ENCODE measurements around the gene CYP19A1.

The CYP19A1 gene

DNA sequence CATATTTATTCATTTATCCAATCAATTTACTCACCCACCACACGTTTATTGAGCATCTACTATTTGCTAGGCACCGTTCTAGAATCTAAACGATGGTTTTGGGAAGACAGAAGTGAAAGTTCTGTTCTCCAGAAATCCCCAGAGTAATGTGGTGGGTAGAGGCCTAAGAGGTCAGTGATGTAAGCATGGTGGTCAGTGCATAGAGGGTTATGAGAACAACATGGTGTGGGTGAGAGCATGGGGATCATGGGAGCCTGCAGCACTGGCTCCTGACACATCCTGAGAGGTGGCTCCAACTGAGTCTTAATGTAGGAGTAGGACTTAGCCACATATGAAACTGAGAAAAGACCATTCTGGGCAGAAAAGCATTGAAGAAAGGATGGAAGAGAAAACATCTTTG is 158.4 kb downstream of the CYP19A1 start:
- peak; percentile 76 to 95 for DNase-seq

DNA sequence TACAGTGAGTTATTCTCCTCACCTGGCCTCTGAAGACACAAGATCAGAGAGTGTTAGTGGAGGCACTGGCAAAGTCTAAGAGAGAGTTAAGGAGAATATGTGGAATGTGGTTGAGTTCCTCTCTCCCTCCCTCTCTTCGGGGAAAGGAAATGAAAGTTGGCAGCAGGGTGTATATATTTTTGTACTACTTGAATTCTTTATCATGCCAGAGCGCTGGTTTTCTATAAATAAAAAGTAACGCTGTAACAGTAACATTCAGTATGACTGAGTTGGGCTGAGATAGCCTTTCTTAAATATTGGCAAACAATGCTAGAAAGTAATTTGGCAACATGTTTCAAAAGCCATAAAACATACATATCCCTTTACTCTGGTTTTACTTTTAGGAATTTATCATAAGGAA is 166.2 kb downstream of the CYP19A1 start:
- DNase-seq: no peak

DNA sequence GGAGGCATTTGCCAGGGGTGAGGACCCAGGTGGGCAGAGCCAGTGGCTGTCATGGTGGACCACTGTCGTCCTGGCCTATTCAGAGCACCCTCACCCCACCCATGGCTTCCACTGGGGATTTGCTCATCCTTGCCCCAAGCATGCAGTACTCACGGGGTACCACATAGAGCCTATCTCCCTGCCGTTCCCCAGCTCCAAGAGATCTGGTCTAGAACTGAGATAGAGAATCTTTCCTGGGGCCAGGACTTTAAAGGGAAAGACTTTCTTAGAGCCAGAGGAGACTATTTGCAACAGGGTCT is 166.8 kb downstream of the CYP19A1 start:
- no peak for DNase-seq

DNA sequence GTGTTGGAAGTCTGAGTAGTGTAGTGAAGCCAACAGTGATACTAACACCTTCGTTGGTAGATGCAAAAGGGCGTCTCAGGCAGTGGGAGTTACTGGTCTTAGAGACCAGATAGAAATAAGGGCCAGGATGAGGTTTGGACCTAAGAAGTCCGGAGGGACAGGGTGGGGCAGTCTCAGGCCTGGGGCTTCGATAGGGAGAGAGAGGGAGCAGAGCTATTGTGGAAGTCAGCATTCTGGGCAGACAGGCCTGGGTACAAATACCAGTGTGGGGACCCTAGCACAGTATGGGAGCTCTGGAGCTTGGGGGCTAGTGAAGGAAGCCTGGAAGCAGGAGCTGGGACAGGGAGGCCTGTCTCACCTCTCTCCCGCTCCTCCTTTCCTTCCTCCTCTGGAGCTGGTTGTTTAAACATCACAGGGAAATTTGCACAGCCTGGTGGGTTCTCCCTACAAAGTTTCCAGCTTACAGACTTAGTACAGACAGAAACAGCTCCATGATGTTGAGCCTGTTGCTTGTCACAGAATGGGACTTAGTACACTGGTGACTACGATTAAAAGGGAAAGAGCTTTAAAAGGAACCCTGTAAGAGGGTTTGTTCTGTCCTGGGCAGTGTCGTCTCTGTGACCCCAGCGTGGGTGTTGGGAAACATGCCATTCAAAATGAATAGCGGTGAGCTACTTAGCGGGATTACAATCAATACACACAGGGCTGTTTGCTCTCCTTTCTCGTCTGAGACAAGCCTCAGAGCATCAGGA is 167.3 kb downstream of the CYP19A1 start:
- no peak for DNase-seq

DNA sequence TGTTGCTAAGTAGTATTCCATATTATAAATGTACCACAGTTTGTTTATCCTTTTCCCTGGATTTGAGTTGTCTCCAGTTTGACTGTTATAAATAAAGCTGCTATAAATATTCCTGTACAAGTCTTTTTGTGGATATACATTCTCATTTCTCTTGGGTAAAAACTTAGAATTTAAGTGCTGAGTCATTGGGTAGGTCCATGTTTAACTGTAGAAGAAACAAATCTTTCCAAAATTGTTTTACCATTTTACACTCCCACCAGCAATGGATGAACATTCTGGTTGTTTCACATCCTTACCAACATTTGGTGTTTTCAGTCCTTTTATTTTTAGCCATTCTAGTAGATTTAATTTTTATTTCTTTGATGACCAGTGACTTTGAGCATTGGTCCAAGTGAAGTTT is 169.7 kb downstream of the CYP19A1 start:
- no peak for DNase-seq

DNA sequence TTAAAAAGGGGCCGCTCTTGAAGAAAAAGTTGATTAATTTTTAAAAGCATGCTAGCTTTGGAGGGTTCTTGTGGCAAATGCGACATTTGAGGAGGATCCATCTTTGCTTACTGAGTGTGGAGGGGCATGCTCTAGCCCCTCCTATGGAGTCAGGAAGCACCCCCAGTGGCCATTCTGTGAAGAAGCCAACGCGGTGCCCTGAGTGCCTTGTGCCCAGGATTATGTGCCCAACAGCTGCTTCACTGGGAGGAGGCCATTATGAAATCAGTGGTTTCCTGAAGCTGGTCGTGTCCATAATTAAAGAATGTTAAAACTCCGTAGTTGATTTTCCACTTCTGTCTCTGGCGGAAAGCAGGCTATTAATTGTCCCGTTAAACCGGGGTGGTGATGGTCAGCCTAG is 174.6 kb downstream of the CYP19A1 start:
- peak in 1 of 2 donors; percentile 27 for DNase-seq

DNA sequence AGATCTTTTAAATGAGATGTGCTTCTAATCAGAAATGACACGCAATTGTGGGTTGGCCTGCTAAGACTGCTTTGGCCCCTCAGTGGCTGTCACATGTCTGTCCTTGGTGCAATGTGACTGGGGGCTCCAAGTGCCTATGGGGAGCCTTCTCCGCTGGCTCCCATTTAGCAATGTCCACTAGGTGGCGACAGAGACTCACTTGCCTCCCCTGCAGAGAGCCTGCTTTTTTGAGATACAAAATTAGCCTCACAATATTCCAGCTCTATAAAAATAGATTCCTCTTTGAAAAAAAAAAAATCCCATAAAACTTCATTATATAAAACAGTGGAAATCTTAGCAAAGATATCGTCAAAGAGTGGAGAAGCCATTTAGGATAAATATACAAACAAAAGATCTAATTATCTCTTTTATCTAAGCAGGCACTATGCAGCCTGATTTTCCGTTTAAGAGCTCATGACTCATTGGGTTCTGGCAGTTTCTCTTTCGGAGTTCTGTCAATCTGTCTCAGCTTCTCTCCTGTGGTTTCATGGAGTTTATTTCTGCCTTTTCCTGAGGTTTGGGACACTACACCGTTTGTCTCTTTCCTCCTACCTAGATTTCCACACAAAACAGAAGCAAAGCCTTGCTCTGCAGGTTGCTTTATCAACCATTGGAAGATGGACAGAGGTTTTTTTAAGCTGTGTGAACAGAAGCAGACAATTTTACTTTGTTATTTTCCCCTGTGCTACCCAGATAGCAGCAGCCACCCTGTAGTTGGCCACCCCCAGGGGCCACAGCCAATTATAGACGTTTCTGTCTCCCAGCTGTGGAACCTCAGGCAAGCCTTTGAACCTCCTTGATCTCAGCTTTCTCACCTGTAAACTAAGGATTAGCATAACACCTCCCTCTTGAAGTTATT is 175.3 kb downstream of the CYP19A1 start:
- peak; percentile 74 to 96 for DNase-seq

DNA sequence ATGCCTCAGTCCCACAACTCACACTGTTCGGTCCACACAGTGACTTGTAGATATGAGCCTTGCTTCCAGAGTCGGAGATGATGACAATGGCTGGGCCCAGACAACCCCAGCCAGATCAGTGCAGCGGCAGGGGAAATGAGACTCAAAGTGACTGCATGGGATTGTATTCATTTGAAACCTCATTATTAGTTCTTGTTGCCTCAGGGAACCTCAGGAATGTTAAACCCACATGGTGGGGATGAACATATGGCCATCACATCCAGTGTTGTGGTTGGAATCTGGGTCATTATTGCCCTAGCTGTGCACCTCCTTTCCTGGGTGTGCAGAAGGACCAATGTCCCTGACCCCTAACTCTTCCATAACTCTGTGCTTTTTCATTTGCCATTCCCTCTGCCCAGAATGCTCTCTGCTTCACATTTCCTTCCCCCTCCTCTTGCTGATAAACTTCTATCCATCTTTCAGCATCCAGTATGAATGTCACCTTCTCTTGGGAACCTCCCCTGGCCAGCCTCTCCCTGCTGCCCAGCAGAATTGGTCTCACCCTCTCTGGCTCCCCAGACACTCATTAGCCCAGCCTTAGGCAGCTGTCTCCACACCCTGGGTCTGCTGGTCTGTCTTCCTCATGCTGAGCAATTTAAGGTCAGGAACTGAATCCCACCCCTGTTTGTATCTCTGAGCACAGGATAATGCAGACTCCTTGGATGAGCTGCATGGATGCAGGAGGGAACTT is 176.7 kb downstream of the CYP19A1 start:
- DNase-seq: no peak

DNA sequence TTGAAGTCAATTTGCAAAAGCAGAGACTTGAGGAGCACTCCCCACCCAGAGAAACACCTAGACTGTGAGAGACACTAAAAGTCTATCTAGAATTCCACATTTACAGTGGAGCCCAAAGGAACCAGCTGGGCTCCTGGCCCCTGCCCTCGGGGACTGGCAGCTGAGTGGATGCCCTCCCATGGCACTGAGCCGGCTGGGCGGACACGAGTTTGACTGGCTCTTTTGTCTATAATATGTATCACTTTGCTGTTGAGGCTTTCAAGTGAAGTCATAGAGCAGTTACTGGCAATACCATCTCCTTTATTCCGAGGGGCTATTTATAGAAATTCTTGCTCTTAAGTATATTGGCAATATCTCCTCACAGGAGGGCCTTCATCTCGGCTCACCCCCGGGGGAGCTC is 177.9 kb downstream of the CYP19A1 start:
- no peak for DNase-seq
